IMR-90 (cell line): Measurements from ENCODE around the gene CSNK2A3. TPM values are rescaled to one million over a fixed set of nuclear protein-coding genes. Genes with fewer than 3 reads are reported as not detected.

Experiments used
- ATAC-seq: fragments of 200-7000 bp; cut with Tn5 transposase; 2 replicates; pipeline ENCODE4 v1.9.1; 2020; ENCODE audit warnings: low read depth, mild to moderate bottlenecking, moderate library complexity
- BruUV-seq: library from RNA; stranded (reverse); fragments of 400-500 nt; replicated peaks from 2 replicates; lab custom pipeline; 2021; lab: Mats Ljungman, UMichigan
- CTCF ChIA-PET: fragments of 300-600 bp; formaldehyde crosslinking; extraction: SDS; loops from one replicate; lab custom pipeline; 2021; ENCODE audit warnings: antibody characterized with exemption; lab: Yijun Ruan, JAX
- POLR2A ChIA-PET: fragments of 300-600 bp; sonication (Branson Sonifier 250); formaldehyde crosslinking; loops from one replicate; lab custom pipeline; 2022; ENCODE audit warnings: antibody characterized with exemption; ENCODE audit not compliant: unreplicated experiment; lab: Charles Lee
- DNase-seq: peaks from one replicate; pipeline ENCODE4 v3.0.0; 2013
- H2AFZ ChIP-seq: replicated peaks from 2 replicates; pipeline ENCODE3; 2013; ENCODE audit warnings: low read length, mild to moderate bottlenecking; ENCODE audit not compliant: poor library complexity
- H2AK5ac ChIP-seq: 2 replicates; pipeline ENCODE4 v1.6.1; 2013; ENCODE audit warnings: low read depth, low read length, inconsistent platforms
- H2AK9ac ChIP-seq: replicated peaks from 2 replicates; pipeline ENCODE3; 2013; ENCODE audit warnings: mild to moderate bottlenecking, low read depth, low read length, moderate library complexity; ENCODE audit not compliant: poor library complexity
- H2BK120ac ChIP-seq: 2 replicates; pipeline ENCODE4 v1.6.1; 2013; ENCODE audit warnings: low read depth, low read length, inconsistent platforms
- H2BK15ac ChIP-seq: 3 replicates; pipeline ENCODE4 v1.6.1; 2013; ENCODE audit warnings: low read depth, low read length, inconsistent platforms
- H2BK20ac ChIP-seq: 2 replicates; pipeline ENCODE4 v1.6.1; 2013; ENCODE audit warnings: low read depth, mild to moderate bottlenecking, inconsistent platforms, low read length, moderate library complexity
- H2BK5ac ChIP-seq: 2 replicates; pipeline ENCODE4 v1.6.1; 2013; ENCODE audit warnings: mild to moderate bottlenecking, low read depth, low read length, inconsistent platforms; ENCODE audit not compliant: poor library complexity, severe bottlenecking
- H3K14ac ChIP-seq: replicated peaks from 2 replicates; pipeline ENCODE4 v1.6.1; 2013; ENCODE audit warnings: low read depth, low read length, inconsistent platforms
- H3K18ac ChIP-seq: 2 replicates; pipeline ENCODE4 v1.6.1; 2013; ENCODE audit warnings: low read depth, low read length, control low read depth
- H3K23ac ChIP-seq: 2 replicates; pipeline ENCODE4 v1.6.1; 2013; ENCODE audit warnings: low read depth, low read length, inconsistent platforms
- H3K27ac ChIP-seq: 2 replicates; pipeline ENCODE4 v1.5.1; 2013; ENCODE audit warnings: mild to moderate bottlenecking, control low read depth, low read length; ENCODE audit not compliant: insufficient read depth
- H3K27me3 ChIP-seq: 2 replicates; pipeline ENCODE4 v1.6.1; 2013; ENCODE audit warnings: low read length; ENCODE audit not compliant: control insufficient read depth, insufficient read depth
- H3K36me3 ChIP-seq: 2 replicates; pipeline ENCODE4 v1.6.1; 2013; ENCODE audit warnings: low read length, mixed read lengths; ENCODE audit not compliant: control insufficient read depth, insufficient read depth
- H3K4ac ChIP-seq: 2 replicates; pipeline ENCODE4 v1.6.1; 2013; ENCODE audit warnings: low read depth, low read length, inconsistent platforms
- H3K4me1 ChIP-seq: 2 replicates; pipeline ENCODE4 v1.6.1; 2013; ENCODE audit warnings: low read length, mixed read lengths; ENCODE audit not compliant: control insufficient read depth, insufficient read depth
- H3K4me2 ChIP-seq: 2 replicates; pipeline ENCODE4 v1.6.1; 2013; ENCODE audit warnings: low read depth, mild to moderate bottlenecking, control low read depth, low read length, moderate library complexity
- H3K4me3 ChIP-seq: 2 replicates; pipeline ENCODE4 v1.5.1; 2013; ENCODE audit warnings: low read depth, mild to moderate bottlenecking, control low read depth, low read length, moderate library complexity; ENCODE audit not compliant: insufficient read depth
- H3K56ac ChIP-seq: 2 replicates; pipeline ENCODE4 v1.6.1; 2013; ENCODE audit warnings: low read length, inconsistent platforms; ENCODE audit not compliant: insufficient read depth; ENCODE audit errors: extremely low read depth
- H3K79me1 ChIP-seq, 2 experiments: 2 replicates each; pipeline ENCODE4 v1.6.1; 2013; ENCODE audit warnings: low read length in 2 of 2, inconsistent platforms in 1 of 2, low read depth in 1 of 2
- H3K9ac ChIP-seq: 2 replicates; pipeline ENCODE4 v1.6.1; 2013; ENCODE audit warnings: low read depth, low read length, control low read depth
- H3K9me1 ChIP-seq: 2 replicates; pipeline ENCODE4 v1.6.1; 2013; ENCODE audit warnings: low read length, inconsistent platforms; ENCODE audit not compliant: insufficient read depth
- H3K9me3 ChIP-seq: 2 replicates; pipeline ENCODE4 v1.6.1; 2013; ENCODE audit warnings: low read length; ENCODE audit not compliant: control insufficient read depth, insufficient read depth
- H4K20me1 ChIP-seq: 2 replicates; pipeline ENCODE4 v1.6.1; 2013; ENCODE audit warnings: low read length, inconsistent platforms; ENCODE audit not compliant: insufficient read depth
- H4K5ac ChIP-seq: 2 replicates; pipeline ENCODE4 v1.6.1; 2013; ENCODE audit warnings: mild to moderate bottlenecking, low read depth, low read length, control low read depth
- H4K8ac ChIP-seq, 2 experiments: 2 replicates each; pipeline ENCODE4 v1.6.1; 2013; ENCODE audit warnings: low read depth in 2 of 2, low read length in 2 of 2, control low read depth in 1 of 2, inconsistent platforms in 1 of 2
- H4K91ac ChIP-seq: 2 replicates; pipeline ENCODE4 v1.6.1; 2013; ENCODE audit warnings: low read depth, low read length, inconsistent platforms; ENCODE audit not compliant: insufficient read depth
- CEBPB ChIP-seq: IDR thresholded peaks from 2 replicates; pipeline ENCODE4 v1.6.1; 2012; ENCODE audit warnings: low read depth, low read length, improper control_type of control experiment
- CHD1 ChIP-seq: IDR thresholded peaks from 2 replicates; pipeline ENCODE4 v1.6.1; 2012; ENCODE audit warnings: low read depth, low read length, improper control_type of control experiment
- FOS ChIP-seq: fragments of 150-350 bp; IDR thresholded peaks from 2 replicates; pipeline ENCODE4 v1.6.1; 2016; ENCODE audit warnings: low read depth, low read length
- MAFK ChIP-seq: IDR thresholded peaks from 2 replicates; pipeline ENCODE4 v1.6.1; 2012; ENCODE audit warnings: low read depth, low read length, improper control_type of control experiment
- MAZ ChIP-seq: IDR thresholded peaks from 2 replicates; pipeline ENCODE4 v1.6.1; 2012; ENCODE audit warnings: low read depth, mild to moderate bottlenecking, low read length, improper control_type of control experiment, moderate library complexity, borderline replicate concordance
- NFE2L2 ChIP-seq: fragments of 150-350 bp; IDR thresholded peaks from 2 replicates; pipeline ENCODE4 v1.6.1; 2016; ENCODE audit warnings: low read depth, mild to moderate bottlenecking, low read length
- POLR2A ChIP-seq: IDR thresholded peaks from 2 replicates; pipeline ENCODE4 v1.6.1; 2012; ENCODE audit warnings: mild to moderate bottlenecking, low read depth, low read length
- RAD21 ChIP-seq: IDR thresholded peaks from 2 replicates; pipeline ENCODE4 v1.6.1; 2012; ENCODE audit warnings: low read length, improper control_type of control experiment
- RCOR1 ChIP-seq: IDR thresholded peaks from 2 replicates; pipeline ENCODE4 v1.6.1; 2012; ENCODE audit warnings: mild to moderate bottlenecking, low read length, improper control_type of control experiment; ENCODE audit not compliant: insufficient replicate concordance
- RFX5 ChIP-seq: IDR thresholded peaks from 2 replicates; pipeline ENCODE4 v1.8.0; 2012; ENCODE audit warnings: low read depth, mild to moderate bottlenecking, low read length, moderate library complexity
- SMC3 ChIP-seq: fragments of 150-350 bp; IDR thresholded peaks from 2 replicates; pipeline ENCODE4 v1.6.1; 2016; ENCODE audit warnings: low read depth, mild to moderate bottlenecking, antibody characterized with exemption, low read length, moderate library complexity
- WGBS, 2 experiments: methylation state at CpG; one replicate each; pipeline versions ENCODE4 v1.1.5 to v1.1.7; 2013; ENCODE audit warnings: missing lambda C conversion rate in 2 of 2; ENCODE audit not compliant: insufficient read length in 1 of 2; ENCODE audit errors: extremely low coverage in 2 of 2; 5-methylcytosine and 5-hydroxymethylcytosine counted together
- dilution Hi-C: fragments of 300-500 bp; cut with HindIII; formaldehyde crosslinking; loops from one replicate; pipeline ENCODE4 v1.14.3; 2018; ENCODE audit warnings: low sequenced_read_pairs; ENCODE audit not compliant: unreplicated experiment
- in situ Hi-C: fragments of 300-500 bp; cut with MboI; formaldehyde crosslinking; loops from 3 replicates; pipeline ENCODE4 v1.14.3; 2019; ENCODE audit warnings: low sequenced_read_pairs, inconsistent platforms, mixed read lengths
- intact Hi-C: fragments of 100-400 bp; cut with micrococcal nuclease; formaldehyde crosslinking; loops from 2 replicates; pipeline ENCODE4 v1.10.0; 2022
- polyA plus RNA-seq, 3 experiments: library from polyadenylated mRNA; depleted of rRNA; stranded (reverse); fragments of >200 nt; gene quantifications; 2 replicates each; pipeline ENCODE4 v1.2.3, GENCODE V29; 2012; ENCODE audit warnings: low replicate concordance in 1 of 3
- total RNA-seq: library from RNA; depleted of rRNA; stranded (reverse); fragments of >200 nt; gene quantifications from 2 replicates; pipeline ENCODE4 v1.2.3, GENCODE V29; 2012
- TF ChIP-seq, protein P1 (sequence below): fragments of 150-350 bp; IDR thresholded peaks from 2 replicates; pipeline ENCODE4 v1.6.1; 2016; ENCODE audit warnings: low read depth, mild to moderate bottlenecking, low read length, moderate library complexity, borderline replicate concordance

CSNK2A3 gene
- total and polyA plus RNA-seq, 2 of the 4 experiments (the other 2 are of a cell fraction): 1.2 to 3.2 TPM

DNA sequence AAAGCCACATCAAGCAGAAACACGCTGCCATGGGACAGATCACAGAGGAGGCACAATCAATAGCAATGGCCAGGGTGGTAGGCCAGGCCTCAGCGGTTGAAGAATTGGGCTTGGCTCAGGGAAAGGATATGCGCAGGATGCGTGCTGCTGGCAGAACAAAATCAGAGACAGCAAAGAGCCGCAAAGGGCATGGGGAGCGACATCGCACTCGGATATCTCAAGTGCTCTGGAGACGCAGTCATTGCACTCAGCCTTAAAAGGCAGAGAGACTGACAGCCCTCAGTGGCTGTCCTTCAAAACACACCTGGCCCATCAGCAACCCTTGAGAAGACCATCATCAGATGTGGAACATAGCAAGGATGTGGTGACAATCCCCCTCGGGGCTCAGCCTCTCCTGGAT is 50.5 kb downstream of the CSNK2A3 start:
- WGBS, 2 experiments: 74% methylated on average over 4 of the region's 10 CpGs; no CpG with 5 or more reads in 1 of the 2 experiments
- Histone ChIP-seq H3K18ac (no peak overlapping the region), H2AK9ac (no peak overlapping the region), H3K27me3 (peaks cover 9% of the 10 kb centered on the region), H4K20me1 (no peaks in the 10 kb centered on the region), H2BK5ac (no peak overlapping the region), H3K9me1 (no peaks in the 10 kb centered on the region), H2BK15ac (no peak overlapping the region), H3K9me3 (no peaks in the 10 kb centered on the region), H3K36me3 (no peaks in the 10 kb centered on the region), H3K4me1 (no peaks in the 10 kb centered on the region), H3K9ac (no peak overlapping the region), H3K14ac (no peak overlapping the region), H3K79me1 (no peaks in the 10 kb centered on the region), H4K5ac (no peak overlapping the region), H3K4me2 (no peak overlapping the region), H4K8ac (no peak overlapping the region), H2BK20ac (no peak overlapping the region), H3K56ac (no peak overlapping the region), H3K23ac (no peak overlapping the region), H2BK120ac (no peak overlapping the region), H3K27ac (no peak overlapping the region), H2AK5ac (no peak overlapping the region), H3K4me3 (no peak overlapping the region), H2AFZ (no peak overlapping the region), H3K4ac (no peak overlapping the region), H4K91ac (no peak overlapping the region)
- ATAC-seq (no peak), DNase-seq (no peak)
- TF ChIP-seq RAD21: no peak
- no peak for TF ChIP-seq MAZ
- no peak for TF ChIP-seq MAFK
- no peak for TF ChIP-seq CEBPB
- TF ChIP-seq, protein P1, sequence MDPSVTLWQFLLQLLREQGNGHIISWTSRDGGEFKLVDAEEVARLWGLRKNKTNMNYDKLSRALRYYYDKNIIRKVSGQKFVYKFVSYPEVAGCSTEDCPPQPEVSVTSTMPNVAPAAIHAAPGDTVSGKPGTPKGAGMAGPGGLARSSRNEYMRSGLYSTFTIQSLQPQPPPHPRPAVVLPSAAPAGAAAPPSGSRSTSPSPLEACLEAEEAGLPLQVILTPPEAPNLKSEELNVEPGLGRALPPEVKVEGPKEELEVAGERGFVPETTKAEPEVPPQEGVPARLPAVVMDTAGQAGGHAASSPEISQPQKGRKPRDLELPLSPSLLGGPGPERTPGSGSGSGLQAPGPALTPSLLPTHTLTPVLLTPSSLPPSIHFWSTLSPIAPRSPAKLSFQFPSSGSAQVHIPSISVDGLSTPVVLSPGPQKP: no peak
- TF ChIP-seq CHD1: no peak
- TF ChIP-seq POLR2A: no peak
- TF ChIP-seq NFE2L2: no peak
- no peak for TF ChIP-seq FOS
- no peak for TF ChIP-seq SMC3
- no peak for TF ChIP-seq RFX5
- TF ChIP-seq RCOR1: no peak
- ChIA-PET CTCF (no interaction called here), POLR2A (no interaction called here)
- dilution Hi-C loops: no loop called here
- intact Hi-C loops: no loop called here
- no TSS peak for BruUV-seq
- in situ Hi-C loops: no loop called here
